GM21390 (cell line): ENCODE measurements around the gene RBM10.

Source experiments
- ATAC-seq: cut with Tn5 transposase; IDR thresholded peaks from one replicate; pipeline ENCODE4 v1.9.1; 2021; ENCODE audit not compliant: unreplicated experiment

RBM10 gene

DNA sequence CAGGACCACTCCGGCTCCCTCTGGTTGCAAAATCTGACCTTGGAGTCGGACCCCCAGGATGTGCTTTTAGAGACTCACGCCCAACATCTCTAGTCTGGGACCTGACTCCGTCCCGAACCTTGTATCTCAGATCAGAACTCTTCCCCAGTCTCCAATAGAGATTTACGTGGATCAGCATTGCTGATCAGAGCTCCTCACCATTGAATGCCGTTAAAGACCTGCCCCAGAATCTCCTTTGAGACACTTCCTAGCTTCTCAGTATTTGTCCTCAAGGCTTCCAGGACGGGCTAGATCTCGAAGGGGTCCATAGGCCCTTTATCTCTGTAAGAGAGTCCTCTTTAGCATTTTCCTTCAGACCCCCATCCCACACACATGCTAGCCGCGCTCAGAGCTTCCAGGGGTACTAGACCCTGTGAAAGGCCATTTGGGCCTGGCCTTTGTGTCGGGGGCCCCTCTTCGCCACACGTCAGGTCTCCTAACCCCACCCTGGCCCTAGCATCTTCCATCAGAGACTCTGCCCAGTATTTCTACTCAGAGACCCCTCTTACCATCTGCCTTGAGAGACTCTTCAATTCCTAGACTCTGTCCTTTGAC, 49.3 kb downstream of the RBM10 start:
- no peak for ATAC-seq

DNA sequence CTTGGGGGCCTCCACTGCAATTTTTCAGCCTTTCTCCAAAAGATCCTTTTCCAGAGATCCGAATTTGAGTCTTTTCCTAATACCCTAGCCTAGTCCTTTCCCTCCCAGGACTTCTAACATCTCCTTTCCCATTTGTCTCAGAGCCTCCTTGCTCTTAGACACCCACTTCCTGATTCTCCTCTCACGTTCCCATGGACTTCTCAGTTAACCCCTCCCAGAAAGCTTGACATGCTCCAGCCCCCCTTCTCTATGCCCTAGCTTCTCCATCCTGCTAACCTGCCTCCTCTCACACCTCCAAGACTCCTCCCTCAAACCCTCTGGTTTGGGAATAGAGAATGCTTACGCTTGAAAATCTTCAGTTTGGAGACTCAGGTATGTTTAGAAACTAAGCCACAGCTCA, 51.1 kb downstream of the RBM10 start:
- no peak for ATAC-seq

GRCh38 chrX:47197526-47197925, 52.5 kb downstream of the RBM10 start:
- no peak for ATAC-seq

- no peak for ATAC-seq
Measured at GRCh38 chrX:47198026-47198686, 53.1 kb downstream of the RBM10 start.

DNA sequence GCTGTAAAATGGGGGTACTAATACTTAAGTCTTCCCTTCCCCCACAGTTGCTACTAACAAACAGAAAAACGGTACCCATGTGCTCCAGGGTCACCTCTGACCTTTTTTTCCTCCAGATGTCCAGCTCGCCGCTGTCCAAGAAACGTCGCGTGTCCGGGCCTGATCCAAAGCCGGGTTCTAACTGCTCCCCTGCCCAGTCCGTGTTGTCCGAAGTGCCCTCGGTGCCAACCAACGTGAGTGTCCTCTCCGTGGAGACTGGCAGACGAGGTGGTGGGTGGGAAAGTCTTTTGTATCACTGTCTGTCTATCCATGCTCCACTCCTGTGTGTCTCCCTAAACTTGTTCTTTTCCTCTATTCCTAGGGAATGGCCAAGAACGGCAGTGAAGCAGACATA, 53.7 kb downstream of the RBM10 start:
- no peak for ATAC-seq

DNA sequence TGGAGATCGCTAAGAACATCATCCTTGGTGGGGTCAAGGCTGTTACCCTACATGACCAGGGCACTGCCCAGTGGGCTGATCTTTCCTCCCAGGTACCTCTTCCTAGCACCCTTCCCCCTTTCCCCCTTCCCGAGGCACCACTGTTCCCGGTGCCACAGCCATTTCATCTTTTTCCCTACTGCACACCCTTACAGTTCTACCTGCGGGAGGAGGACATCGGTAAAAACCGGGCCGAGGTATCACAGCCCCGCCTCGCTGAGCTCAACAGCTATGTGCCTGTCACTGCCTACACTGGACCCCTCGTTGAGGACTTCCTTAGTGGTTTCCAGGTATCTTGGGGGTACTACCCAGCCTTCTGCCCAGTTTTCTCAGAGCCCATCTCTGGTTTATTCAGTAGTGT, 54.3 kb downstream of the RBM10 start:
- ATAC-seq = no peak

DNA sequence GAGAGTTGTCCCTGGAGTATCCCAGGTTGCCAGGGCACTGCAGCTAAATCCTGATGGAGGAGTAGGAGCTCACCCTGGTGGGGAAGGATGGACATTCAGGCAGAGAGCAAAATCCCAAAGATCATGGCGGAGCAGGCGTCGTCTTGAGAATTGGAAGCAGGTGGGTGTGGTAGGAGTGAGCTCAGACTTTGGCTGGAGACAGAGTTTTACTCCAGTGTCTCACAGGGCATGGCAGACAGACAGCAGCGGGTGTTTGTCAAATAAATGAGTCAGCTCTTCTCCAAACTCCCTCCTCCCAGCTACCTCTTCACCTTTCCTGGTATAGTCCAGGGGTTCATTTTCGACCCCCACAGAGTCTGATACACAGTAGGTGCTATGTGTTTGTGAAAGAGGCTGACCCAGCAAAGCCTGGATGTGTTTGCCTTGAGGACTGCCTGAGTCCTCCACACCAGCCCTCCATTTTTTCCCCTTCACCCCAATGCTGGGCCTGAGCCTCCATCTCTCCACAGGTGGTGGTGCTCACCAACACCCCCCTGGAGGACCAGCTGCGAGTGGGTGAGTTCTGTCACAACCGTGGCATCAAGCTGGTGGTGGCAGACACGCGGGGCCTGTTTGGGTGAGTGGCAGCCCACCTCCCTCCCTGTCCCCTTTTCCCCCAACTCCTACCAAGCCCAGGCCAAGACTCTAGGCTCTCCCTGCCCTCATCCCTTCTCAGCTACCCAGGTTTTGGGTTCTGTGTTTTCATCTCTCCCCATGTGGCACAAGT, 55.5 kb downstream of the RBM10 start:
- no peak for ATAC-seq

- ATAC-seq = no peak
Measured at GRCh38 chrX:47201345-47201944, 56.4 kb downstream of the RBM10 start.

DNA sequence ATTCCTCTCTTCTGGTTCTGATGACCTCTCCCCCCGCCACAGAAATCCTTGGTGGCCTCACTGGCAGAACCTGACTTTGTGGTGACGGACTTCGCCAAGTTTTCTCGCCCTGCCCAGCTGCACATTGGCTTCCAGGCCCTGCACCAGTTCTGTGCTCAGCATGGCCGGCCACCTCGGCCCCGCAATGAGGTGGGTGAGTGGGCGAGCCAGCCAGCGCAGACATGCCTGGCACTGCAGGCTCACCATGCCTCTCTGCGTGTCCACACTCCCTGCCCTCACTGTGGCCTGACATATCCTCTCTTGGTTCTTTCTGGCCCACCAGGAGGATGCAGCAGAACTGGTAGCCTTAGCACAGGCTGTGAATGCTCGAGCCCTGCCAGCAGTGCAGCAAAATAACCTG, 57.3 kb downstream of the RBM10 start:
- no peak for ATAC-seq

- no peak for ATAC-seq
Measured at GRCh38 chrX:47202877-47203276, 57.9 kb downstream of the RBM10 start.

- ATAC-seq = no peak
Measured at GRCh38 chrX:47204970-47205369, 59.9 kb downstream of the RBM10 start.

GRCh38 chrX:47206316-47206715, 61.3 kb downstream of the RBM10 start:
- no peak for ATAC-seq

DNA sequence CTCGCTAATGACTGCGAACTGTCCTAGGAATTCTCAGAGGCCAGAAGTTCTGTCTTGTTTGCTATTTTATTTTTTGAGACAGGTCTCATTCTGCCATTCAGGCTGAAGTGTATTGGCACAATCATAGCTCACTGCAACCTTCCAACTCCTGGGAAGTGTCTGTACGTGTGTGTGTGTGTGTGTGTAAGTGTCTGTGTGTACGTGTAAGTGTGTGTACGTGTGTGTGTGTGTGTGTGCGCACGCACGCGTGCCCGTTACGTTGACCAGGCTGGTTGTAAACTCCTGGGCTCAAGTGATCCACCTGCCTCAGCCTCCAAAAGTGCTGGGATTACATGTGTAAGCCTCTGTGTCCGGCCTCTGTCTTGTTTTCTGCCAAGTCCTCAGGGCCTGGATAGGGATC, 63.1 kb downstream of the RBM10 start:
- no peak for ATAC-seq

GRCh38 chrX:47209508-47210238, 64.7 kb downstream of the RBM10 start:
- ATAC-seq = no peak

GRCh38 chrX:47210661-47211425, 65.8 kb downstream of the RBM10 start:
- no peak for ATAC-seq

DNA sequence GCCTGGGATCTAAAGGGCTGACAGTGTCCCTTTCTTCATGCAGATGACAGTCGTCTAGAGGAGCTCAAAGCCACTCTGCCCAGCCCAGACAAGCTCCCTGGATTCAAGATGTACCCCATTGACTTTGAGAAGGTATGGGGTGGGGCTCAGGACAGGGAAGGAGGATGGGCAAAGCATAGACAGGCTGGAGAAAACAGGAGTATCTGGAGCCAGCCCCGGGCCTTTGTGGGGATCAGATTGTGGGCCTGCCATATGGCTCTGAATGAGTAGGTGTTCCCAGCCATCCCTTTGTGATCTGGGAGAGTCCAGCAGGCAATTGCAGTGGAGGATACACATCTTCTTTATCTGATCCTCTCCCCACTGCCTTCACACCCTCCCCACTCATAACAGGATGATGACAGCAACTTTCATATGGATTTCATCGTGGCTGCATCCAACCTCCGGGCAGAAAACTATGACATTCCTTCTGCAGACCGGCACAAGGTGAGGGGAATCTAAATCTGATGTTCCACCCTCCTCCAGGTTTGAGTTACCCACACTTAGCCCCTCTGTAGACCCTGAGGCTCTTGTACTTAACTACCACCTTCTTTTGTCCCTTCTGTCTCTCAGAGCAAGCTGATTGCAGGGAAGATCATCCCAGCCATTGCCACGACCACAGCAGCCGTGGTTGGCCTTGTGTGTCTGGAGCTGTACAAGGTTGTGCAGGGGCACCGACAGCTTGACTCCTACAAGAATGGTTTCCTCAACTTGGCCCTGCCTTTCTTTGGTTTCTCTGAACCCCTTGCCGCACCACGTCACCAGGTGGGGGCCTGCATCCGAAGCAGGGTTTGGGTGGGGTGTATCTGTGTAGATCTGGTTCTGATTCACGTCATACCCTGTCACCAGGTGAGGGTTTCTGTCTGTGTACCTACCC, 67.6 kb downstream of the RBM10 start:
- no peak for ATAC-seq

DNA sequence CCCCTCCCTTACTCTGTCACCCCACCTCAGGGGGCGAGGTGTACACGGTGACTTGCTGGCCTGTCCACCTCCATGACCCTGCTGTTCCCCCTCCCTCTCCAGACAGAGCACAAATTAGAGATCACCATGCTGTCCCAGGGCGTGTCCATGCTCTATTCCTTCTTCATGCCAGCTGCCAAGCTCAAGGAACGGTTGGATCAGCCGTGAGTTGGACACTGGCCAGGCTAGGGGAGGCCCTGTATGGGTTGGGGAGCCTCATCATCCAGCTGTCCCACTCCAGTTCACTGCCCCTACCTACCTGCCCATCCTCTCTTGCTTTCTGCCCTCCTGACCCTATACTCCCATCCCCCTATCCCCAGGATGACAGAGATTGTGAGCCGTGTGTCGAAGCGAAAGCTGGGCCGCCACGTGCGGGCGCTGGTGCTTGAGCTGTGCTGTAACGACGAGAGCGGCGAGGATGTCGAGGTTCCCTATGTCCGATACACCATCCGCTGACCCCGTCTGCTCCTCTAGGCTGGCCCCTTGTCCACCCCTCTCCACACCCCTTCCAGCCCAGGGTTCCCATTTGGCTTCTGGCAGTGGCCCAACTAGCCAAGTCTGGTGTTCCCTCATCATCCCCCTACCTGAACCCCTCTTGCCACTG, 69.5 kb downstream of the RBM10 start:
- ATAC-seq = no peak

DNA sequence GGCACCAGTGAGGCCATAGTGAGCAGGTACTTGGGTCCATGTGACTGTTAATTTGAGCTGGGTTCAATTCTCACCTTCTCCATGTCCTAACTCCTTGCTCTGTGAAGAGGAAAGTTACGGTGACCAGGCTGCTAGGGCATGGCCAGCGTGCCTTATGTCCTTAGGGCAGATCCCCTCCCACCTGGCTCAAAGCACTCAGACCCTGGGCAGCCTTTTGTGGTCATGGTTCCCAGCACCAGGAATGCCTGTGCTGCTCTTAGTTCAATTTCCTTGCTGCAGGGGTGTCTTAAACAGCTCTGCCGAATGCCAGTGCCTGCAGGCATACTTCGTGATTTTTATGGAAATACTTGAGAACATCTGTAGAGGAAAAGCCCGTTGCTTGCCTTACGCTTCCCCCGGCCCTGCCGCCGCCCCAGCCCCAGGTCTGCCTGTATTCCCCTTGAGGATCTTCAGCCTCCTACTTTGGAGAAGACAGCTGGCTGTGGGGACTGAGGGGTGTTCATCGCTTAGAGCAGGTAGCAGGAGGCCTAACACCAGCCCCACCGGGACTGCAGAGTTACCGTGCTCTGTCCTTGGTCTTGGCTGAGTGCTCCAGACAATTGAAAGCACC, 70.4 kb downstream of the RBM10 start:
- ATAC-seq = no peak
